Measurements from ENCODE around the gene EED.

DNA sequence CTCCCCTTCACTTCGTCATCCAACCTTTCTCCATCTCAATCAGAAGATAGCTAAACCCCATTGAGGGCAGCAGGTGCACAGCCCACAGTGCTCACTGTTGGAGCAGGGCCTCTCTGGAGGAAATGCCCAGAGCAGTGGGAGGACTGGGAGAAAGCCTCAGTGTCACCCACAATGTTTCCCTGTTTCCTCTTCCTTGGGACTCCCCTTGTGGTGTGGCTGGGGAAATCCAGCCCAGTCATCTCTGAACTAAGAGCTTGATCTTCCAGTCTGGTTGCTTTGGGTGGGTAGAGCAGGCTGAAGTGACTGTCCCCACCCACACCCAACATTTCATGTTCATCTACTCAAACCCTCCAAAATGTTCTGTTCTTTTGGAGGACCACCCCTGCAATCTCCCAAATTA, 29.8 kb upstream of the EED start:
- TF ChIP-seq, protein P1, sequence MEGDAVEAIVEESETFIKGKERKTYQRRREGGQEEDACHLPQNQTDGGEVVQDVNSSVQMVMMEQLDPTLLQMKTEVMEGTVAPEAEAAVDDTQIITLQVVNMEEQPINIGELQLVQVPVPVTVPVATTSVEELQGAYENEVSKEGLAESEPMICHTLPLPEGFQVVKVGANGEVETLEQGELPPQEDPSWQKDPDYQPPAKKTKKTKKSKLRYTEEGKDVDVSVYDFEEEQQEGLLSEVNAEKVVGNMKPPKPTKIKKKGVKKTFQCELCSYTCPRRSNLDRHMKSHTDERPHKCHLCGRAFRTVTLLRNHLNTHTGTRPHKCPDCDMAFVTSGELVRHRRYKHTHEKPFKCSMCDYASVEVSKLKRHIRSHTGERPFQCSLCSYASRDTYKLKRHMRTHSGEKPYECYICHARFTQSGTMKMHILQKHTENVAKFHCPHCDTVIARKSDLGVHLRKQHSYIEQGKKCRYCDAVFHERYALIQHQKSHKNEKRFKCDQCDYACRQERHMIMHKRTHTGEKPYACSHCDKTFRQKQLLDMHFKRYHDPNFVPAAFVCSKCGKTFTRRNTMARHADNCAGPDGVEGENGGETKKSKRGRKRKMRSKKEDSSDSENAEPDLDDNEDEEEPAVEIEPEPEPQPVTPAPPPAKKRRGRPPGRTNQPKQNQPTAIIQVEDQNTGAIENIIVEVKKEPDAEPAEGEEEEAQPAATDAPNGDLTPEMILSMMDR (IDR thresholded peaks at IDR 0.05; ENCODE audit: low read length), result no peak
- no peak for TF ChIP-seq EZH2 (IDR thresholded peaks at IDR 0.05; ENCODE audit: borderline replicate concordance, low read length)

Data from OCI-LY1 (cell line).